Epithelial cell of esophagus (primary cell): ENCODE data around the gene LSM2.

Experiments
- DNase-seq: peaks from one replicate; pipeline ENCODE4 v3.0.0; 2010; ENCODE audit warnings: low read depth
- H3K4me3 ChIP-seq: 2 replicates; pipeline ENCODE4 v1.5.1; 2011; ENCODE audit warnings: mild to moderate bottlenecking, low read length, control low read depth
- TF ChIP-seq, protein P1 (sequence below): IDR thresholded peaks from 2 replicates; pipeline ENCODE4 v1.5.1; 2011; ENCODE audit warnings: low read depth, mild to moderate bottlenecking, low read length, control low read depth, inconsistent platforms; ENCODE audit not compliant: insufficient read depth; ENCODE audit errors: missing control alignments

Gene LSM2

GRCh38 chr6:31785475-31785874 is 21.3 kb downstream of the LSM2 start:
- TF ChIP-seq, protein P1, sequence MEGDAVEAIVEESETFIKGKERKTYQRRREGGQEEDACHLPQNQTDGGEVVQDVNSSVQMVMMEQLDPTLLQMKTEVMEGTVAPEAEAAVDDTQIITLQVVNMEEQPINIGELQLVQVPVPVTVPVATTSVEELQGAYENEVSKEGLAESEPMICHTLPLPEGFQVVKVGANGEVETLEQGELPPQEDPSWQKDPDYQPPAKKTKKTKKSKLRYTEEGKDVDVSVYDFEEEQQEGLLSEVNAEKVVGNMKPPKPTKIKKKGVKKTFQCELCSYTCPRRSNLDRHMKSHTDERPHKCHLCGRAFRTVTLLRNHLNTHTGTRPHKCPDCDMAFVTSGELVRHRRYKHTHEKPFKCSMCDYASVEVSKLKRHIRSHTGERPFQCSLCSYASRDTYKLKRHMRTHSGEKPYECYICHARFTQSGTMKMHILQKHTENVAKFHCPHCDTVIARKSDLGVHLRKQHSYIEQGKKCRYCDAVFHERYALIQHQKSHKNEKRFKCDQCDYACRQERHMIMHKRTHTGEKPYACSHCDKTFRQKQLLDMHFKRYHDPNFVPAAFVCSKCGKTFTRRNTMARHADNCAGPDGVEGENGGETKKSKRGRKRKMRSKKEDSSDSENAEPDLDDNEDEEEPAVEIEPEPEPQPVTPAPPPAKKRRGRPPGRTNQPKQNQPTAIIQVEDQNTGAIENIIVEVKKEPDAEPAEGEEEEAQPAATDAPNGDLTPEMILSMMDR, result no peak
- DNase-seq, result no peak
- no peak overlapping the region for H3K4me3 ChIP-seq

- no peak overlapping the region for H3K4me3 ChIP-seq
- no peak for DNase-seq
- TF ChIP-seq, protein P1, result no peak
These were observed 22.5 kb downstream of the LSM2 start for GRCh38 chr6:31784098-31784925.

- TF ChIP-seq, protein P1, result no peak
- no peak for DNase-seq
- no peak overlapping the region for H3K4me3 ChIP-seq
These were observed 24.5 kb downstream of the LSM2 start for GRCh38 chr6:31782126-31782855.

DNA sequence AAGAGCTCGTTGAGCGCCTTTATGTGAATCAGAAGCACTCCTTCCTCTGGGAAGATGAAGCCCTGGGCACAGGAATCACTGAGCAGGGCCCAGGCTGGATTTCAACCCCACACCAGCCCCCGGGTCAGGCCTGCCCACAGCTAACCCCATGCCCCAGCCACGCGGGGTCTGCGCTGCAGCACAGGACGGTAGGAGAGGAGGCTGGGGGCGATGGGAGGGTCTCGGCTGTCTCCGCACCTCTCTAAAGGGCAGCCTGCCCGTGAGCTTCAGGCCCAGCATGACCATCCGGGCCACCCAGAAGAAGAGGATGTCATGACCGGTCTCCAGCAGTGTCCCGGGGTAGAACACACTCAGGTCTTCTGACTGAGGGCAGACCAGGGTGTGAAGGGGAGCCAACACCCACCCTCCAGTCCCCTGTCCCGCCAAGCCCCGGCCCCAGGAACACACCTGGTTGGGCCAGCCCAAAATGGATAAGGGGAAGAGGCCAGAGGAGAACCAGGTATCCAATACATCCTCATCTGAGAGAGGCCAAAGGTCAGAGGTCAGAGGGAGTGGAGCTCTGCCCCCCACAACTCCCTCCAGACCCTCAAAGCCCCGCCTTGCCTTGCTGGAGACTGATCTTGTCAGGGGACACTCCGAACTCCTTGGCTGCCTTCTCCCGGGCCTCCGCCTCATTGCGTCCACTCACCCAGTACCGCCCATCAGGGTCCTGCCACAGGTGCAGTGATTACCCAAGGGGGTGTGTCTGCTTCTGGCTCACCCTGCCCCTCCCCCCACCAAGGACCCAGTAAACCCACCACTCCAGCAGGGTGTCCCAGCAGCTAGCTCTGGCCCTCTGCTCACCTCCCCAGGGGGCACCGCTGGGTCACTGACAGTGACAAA is 25.3 kb downstream of the LSM2 start:
- TF ChIP-seq, protein P1, result no peak
- H3K4me3 ChIP-seq, result no peak overlapping the region
- DNase-seq, result no peak

GRCh38 chr6:31780507-31781243 is 26.1 kb downstream of the LSM2 start:
- DNase-seq, result no peak
- H3K4me3 ChIP-seq, result no peak overlapping the region
- TF ChIP-seq, protein P1, result no peak

DNA sequence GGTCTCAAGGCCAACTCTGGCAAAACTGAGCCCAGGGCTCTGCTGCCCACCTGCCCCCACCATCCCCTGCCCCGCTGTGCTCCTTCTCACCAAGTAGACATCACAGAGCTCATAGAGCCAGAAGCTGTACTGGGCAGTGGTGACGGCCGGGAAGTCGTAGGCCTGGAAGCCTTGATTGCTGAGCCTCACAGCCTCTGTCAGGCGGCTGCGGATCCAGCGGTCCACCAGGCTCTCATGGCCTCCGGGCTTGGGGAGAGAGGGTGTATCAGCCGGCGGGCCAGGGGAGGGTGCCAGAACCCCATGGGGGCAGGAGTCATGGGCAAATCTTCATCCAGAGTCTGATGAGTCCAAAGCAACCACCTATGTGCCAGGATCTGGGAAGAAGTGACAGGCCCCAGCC is 26.9 kb downstream of the LSM2 start:
- no peak for DNase-seq
- TF ChIP-seq, protein P1, result no peak
- H3K4me3 ChIP-seq, result no peak overlapping the region
